Esophagus squamous epithelium (tissue), 5 donors: ENCODE measurements around the gene FAM193B. TPM values are rescaled to one million over a fixed set of nuclear protein-coding genes. Genes with fewer than 3 reads are reported as not detected.

Experiments
- DNase-seq: peaks from one replicate; lab custom pipeline; 2025; lab: John Stamatoyannopoulos, UW
- H3K27ac ChIP-seq, 4 donors: fragments of 200-600 bp; sonication (generic); one replicate each; pipeline ENCODE4 v1.5.1; 2016 to 2019; ENCODE audit warnings: mild to moderate bottlenecking in 1 of 4
- H3K27me3 ChIP-seq, 4 donors: fragments of 200-600 bp; sonication (generic); 1 replicate in 3 of 4; 2 replicates in 1 of 4; pipeline versions ENCODE4 v1.5.1 to v1.6.0; 2017 to 2021; ENCODE audit warnings: antibody characterized with exemption in 1 of 4
- H3K36me3 ChIP-seq, 3 donors: fragments of 200-600 bp; sonication (generic); one replicate each; pipeline ENCODE4 v1.5.1; 2016 to 2019
- H3K4me1 ChIP-seq, 3 donors: fragments of 200-600 bp; sonication (generic); one replicate each; pipeline ENCODE4 v1.5.1; 2017 to 2019
- H3K4me3 ChIP-seq, 4 donors: fragments of 200-600 bp; sonication (generic); 1 replicate in 3 of 4; 2 replicates in 1 of 4; pipeline ENCODE4 v1.5.1; 2016 to 2019; ENCODE audit warnings: mild to moderate bottlenecking in 2 of 4, moderate library complexity in 1 of 4
- H3K9me3 ChIP-seq, 3 donors: fragments of 200-600 bp; sonication (generic); one replicate each; pipeline ENCODE4 v1.5.1; 2016 to 2019
- CTCF ChIP-seq, 6 experiments: fragments of 450-650 bp in 4 of 6; fragments of 200-600 bp in 2 of 6; sonication (generic) in 2 of 6; IDR thresholded peaks; one replicate each; pipeline ENCODE4 v1.5.1; 2016 to 2019; ENCODE audit warnings: antibody characterized with exemption in 6 of 6, mild to moderate bottlenecking in 4 of 6, moderate library complexity in 4 of 6
- POLR2A ChIP-seq, 4 donors: fragments of 450-650 bp; IDR thresholded peaks; one replicate each; pipeline ENCODE4 v1.6.1; 2017; ENCODE audit warnings: antibody characterized with exemption in 4 of 4, mild to moderate bottlenecking in 4 of 4, moderate library complexity in 3 of 4
- WGBS, 2 donors: methylation state at CpG; one replicate each; pipeline ENCODE4 v1.1.5; 2018; 5-methylcytosine and 5-hydroxymethylcytosine counted together
- intact Hi-C: fragments of 100-400 bp; cut with DNase I; formaldehyde crosslinking; loops from one replicate; pipeline ENCODE4 v1.15.0; 2022
- total RNA-seq, 4 donors: library from RNA; depleted of rRNA; stranded (reverse); fragments of >200 nt; gene quantifications; one replicate each; pipeline ENCODE4 v1.1.0, GENCODE V29; 2016
- donor health status: DM: yes; HTN: yes; CAD: no.

Gene FAM193B
- total RNA-seq, 4 donors from 2014 or later, result 28.5 to 52.1 (median 41.9) TPM

DNA sequence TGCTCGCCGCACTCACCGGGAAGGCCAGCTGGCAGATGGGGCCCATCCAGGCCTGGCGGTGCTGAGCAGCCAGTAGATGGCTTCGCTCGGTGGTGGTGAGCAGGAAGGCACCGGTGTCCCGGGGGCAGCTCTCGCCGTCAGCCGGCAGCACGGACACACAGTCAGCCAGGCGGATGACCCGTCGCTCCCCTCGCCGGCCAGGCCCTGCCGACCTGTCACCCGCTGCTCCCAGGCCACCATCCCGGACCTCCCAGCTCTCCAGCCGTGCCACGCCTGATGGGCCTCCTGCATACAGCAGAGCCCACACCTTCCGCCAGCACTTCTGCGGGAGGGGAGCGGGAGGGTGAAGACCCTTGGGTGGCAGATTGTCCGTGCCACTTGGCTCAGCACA lies 46.1 kb downstream of the FAM193B start:
- Histone ChIP-seq H3K36me3 (peaks cover 18 to 45% (median 24%) of the 10 kb centered on the region in 3 donors), H3K27me3 (no peaks in the 10 kb centered on the region), H3K27ac (peak overlapping the region in 3 of 4 donors; percentile 46 to 79 (median 55)), H3K9me3 (no peaks in the 10 kb centered on the region), H3K4me1 (peaks cover 0 to 15% (median 0%) of the 10 kb centered on the region in 3 donors), H3K4me3 (peak overlapping the region in 3 of 4 donors; percentile 13 to 52 (median 28))
- no peak for TF ChIP-seq POLR2A (IDR thresholded peaks at IDR 0.05)
- no peak for TF ChIP-seq CTCF (IDR thresholded peaks at IDR 0.05)
- intact Hi-C loops, result no loop called here
- 54 to 91% methylated on average over 6 to 7 of the region's 26 CpGs for WGBS, 2 donors
- DNase-seq, result no peak

DNA sequence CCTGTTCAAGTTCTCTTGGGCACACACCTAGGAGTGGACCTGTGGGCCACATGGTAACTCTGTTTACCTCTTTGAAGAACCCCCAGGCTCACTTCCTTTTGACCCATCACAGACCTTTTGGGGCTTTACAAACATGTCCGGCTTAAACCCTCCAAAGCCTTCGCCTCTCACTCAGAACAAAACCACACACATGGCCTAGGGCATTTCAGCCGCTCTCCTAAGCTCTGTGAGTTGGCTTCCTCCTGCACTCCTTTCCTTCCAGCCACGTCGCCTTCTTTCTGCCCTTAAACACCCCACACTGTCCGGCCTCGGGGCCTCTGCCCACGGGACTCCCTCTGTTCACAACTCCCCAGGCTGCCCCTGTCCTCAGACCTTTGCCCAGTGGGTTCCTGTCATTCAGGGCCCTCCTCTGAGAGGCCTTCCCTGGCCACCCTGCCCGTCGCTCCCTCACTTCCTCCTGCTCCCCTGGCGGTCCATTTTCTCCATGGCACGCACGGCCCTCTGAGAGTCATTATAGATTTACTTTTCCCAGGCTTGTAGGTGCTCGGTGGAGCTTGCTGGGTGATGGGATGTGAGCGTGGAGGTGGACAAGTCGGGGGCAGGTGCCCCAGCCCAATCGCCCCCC lies 46.7 kb downstream of the FAM193B start:
- no peak for TF ChIP-seq POLR2A (IDR thresholded peaks at IDR 0.05)
- peak in 1 of 6 experiments; percentile 5 for TF ChIP-seq CTCF (IDR thresholded peaks at IDR 0.05)
- Histone ChIP-seq H3K4me3 (peak overlapping the region in 1 of 4 donors; percentile 52), H3K9me3 (no peaks in the 10 kb centered on the region), H3K27ac (peak overlapping the region in 1 of 4 donors; percentile 29), H3K36me3 (peaks cover 18 to 40% (median 23%) of the 10 kb centered on the region in 3 donors), H3K27me3 (no peaks in the 10 kb centered on the region), H3K4me1 (peaks cover 0 to 19% (median 0%) of the 10 kb centered on the region in 3 donors)
- 76 to 80% methylated on average over 13 to 14 of the region's 17 CpGs for WGBS, 2 donors
- intact Hi-C loops, result no loop called here
- no peak for DNase-seq

DNA sequence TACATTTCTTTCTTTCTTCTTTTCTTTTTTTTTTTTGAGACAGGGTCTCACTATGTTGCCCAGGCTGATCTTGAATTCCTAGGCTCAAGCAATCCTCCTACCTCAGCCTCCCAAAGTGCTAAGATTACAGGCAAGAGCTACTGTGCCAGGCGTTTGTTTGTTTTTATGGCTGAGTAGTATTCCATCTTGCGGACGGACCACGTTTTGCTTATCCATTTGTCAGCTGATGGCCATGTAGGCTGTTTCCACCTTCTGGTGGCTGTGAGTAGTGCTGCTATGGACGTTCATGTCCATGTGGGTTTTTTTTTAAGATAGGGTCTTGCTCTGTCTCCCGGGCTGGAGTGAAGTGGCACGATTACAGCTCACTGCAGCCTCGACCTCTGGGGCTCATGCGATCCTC lies 47.2 kb downstream of the FAM193B start:
- TF ChIP-seq POLR2A (IDR thresholded peaks at IDR 0.05) (no peak), CTCF (IDR thresholded peaks at IDR 0.05) (peak in 2 of 6 experiments; percentile 6 to 24)

GRCh38 chr5:177505075-177505474 lies 49.3 kb downstream of the FAM193B start:
- TF ChIP-seq POLR2A (IDR thresholded peaks at IDR 0.05) (no peak), CTCF (IDR thresholded peaks at IDR 0.05) (no peak)
- H3K27ac ChIP-seq, result no peak overlapping the region
- no peak for DNase-seq
- peaks cover 4 to 37% (median 10%) of the 10 kb centered on the region in 3 donors for H3K4me1 ChIP-seq
- H3K4me3 ChIP-seq, result no peak overlapping the region
- intact Hi-C loops, result no loop called here
- H3K27me3 ChIP-seq, result no peaks in the 10 kb centered on the region
- no peaks in the 10 kb centered on the region for H3K9me3 ChIP-seq
- no CpG with 5 or more reads among the region's 4 CpGs for WGBS, 2 donors
- H3K36me3 ChIP-seq, result peaks cover 0 to 13% (median 0%) of the 10 kb centered on the region in 3 donors

More for the DNA sequence above, 47.2 kb downstream of the FAM193B start:
- no peaks in the 10 kb centered on the region for H3K27me3 ChIP-seq
- DNase-seq, result no peak
- peak overlapping the region in 1 of 4 donors; percentile 52 for H3K4me3 ChIP-seq
- intact Hi-C loops, result no loop called here
- peaks cover 0 to 24% (median 0%) of the 10 kb centered on the region in 3 donors for H3K4me1 ChIP-seq
- 74 to 77% methylated on average over 9 of the region's 9 CpGs for WGBS, 2 donors
- H3K36me3 ChIP-seq, result peaks cover 18 to 34% (median 18%) of the 10 kb centered on the region in 3 donors
- no peak overlapping the region for H3K27ac ChIP-seq
- H3K9me3 ChIP-seq, result no peaks in the 10 kb centered on the region
